H9 (cell line): ENCODE data around the gene SCGB1A1. TPM values are rescaled to one million over a fixed set of nuclear protein-coding genes. Genes with fewer than 3 reads are reported as not detected.
"Not testable (repeated sequence)": the region's sequence is repeated elsewhere in the genome, so short reads cannot be mapped to it uniquely, and the experiment has no call there.

Experiments used
- DNase-seq: peaks from one replicate; pipeline ENCODE4 v3.0.0-alpha.2; 2017
- H2AFZ ChIP-seq: one replicate; pipeline ENCODE4 v1.6.1; 2013; ENCODE audit warnings: mild to moderate bottlenecking, low read length, control low read depth, moderate library complexity
- H2AK5ac ChIP-seq: 2 replicates; pipeline ENCODE4 v1.6.1; 2013; ENCODE audit warnings: low read length, control low read depth, mixed read lengths; ENCODE audit not compliant: insufficient read length
- H2BK120ac ChIP-seq: one replicate; pipeline ENCODE4 v1.6.1; 2013; ENCODE audit warnings: low read depth, mild to moderate bottlenecking, low read length, control low read depth, inconsistent platforms; ENCODE audit not compliant: poor library complexity, severe bottlenecking
- H2BK12ac ChIP-seq: 2 replicates; pipeline ENCODE4 v1.6.1; 2013; ENCODE audit warnings: low read length, control low read depth, mixed read lengths, low read depth; ENCODE audit not compliant: insufficient read length
- H2BK15ac ChIP-seq: 2 replicates; pipeline ENCODE4 v1.6.1; 2013; ENCODE audit warnings: low read depth, low read length, control low read depth
- H2BK20ac ChIP-seq: one replicate; pipeline ENCODE4 v1.6.1; 2013; ENCODE audit warnings: low read depth, mild to moderate bottlenecking, low read length, control low read depth, inconsistent platforms; ENCODE audit not compliant: poor library complexity, severe bottlenecking
- H2BK5ac ChIP-seq: 2 replicates; pipeline ENCODE4 v1.6.1; 2013; ENCODE audit warnings: low read length, control low read depth, mixed read lengths; ENCODE audit not compliant: insufficient read length
- H3K14ac ChIP-seq: 2 replicates; pipeline ENCODE4 v1.6.1; 2013; ENCODE audit warnings: low read length, control low read depth; ENCODE audit not compliant: insufficient read depth
- H3K18ac ChIP-seq: 2 replicates; pipeline ENCODE4 v1.6.1; 2013; ENCODE audit warnings: low read depth, mild to moderate bottlenecking, mixed read lengths, low read length, control low read depth; ENCODE audit not compliant: insufficient read length
- H3K23ac ChIP-seq: 2 replicates; pipeline ENCODE4 v1.6.1; 2013; ENCODE audit warnings: low read length, control low read depth, mixed read lengths, low read depth; ENCODE audit not compliant: insufficient read length
- H3K23me2 ChIP-seq: 2 replicates; pipeline ENCODE4 v1.6.1; 2013; ENCODE audit warnings: low read depth, mild to moderate bottlenecking, mixed read lengths, low read length, control low read depth; ENCODE audit not compliant: insufficient read length, poor library complexity, severe bottlenecking
- H3K27ac ChIP-seq: 2 replicates; pipeline ENCODE4 v1.5.1; 2013; ENCODE audit warnings: low read length, control low read depth, mixed read lengths, low read depth; ENCODE audit not compliant: insufficient read length
- H3K27me3 ChIP-seq: 2 replicates; pipeline ENCODE4 v1.6.1; 2013; ENCODE audit warnings: low read length, control low read depth, inconsistent platforms; ENCODE audit not compliant: insufficient read depth
- H3K4ac ChIP-seq: 2 replicates; pipeline ENCODE4 v1.6.1; 2013; ENCODE audit warnings: low read depth, mild to moderate bottlenecking, control low read depth, inconsistent platforms, low read length, moderate library complexity
- H3K4me1 ChIP-seq: 2 replicates; pipeline ENCODE4 v1.6.1; 2013; ENCODE audit warnings: low read length, control low read depth, inconsistent platforms; ENCODE audit not compliant: insufficient read depth
- H3K4me2 ChIP-seq: 2 replicates; pipeline ENCODE4 v1.6.1; 2013; ENCODE audit warnings: low read length, control low read depth, mixed read lengths; ENCODE audit not compliant: insufficient read length, insufficient read depth
- H3K56ac ChIP-seq: 2 replicates; pipeline ENCODE4 v1.6.1; 2013; ENCODE audit warnings: low read depth, mild to moderate bottlenecking, mixed read lengths, low read length, control low read depth; ENCODE audit not compliant: insufficient read length
- H3K79me1 ChIP-seq: 2 replicates; pipeline ENCODE4 v1.6.1; 2013; ENCODE audit warnings: low read depth, mild to moderate bottlenecking, moderate library complexity, low read length, control low read depth, inconsistent platforms; ENCODE audit not compliant: insufficient read depth, poor library complexity, severe bottlenecking
- H3K79me2 ChIP-seq: 2 replicates; pipeline ENCODE4 v1.6.1; 2013; ENCODE audit warnings: low read length, control low read depth, inconsistent platforms; ENCODE audit not compliant: insufficient read depth
- H3K9ac ChIP-seq: 2 replicates; pipeline ENCODE4 v1.6.1; 2013; ENCODE audit warnings: low read length, control low read depth, mixed read lengths; ENCODE audit not compliant: insufficient read length; ENCODE audit errors: extremely low read depth
- H3K9me3 ChIP-seq: one replicate; pipeline ENCODE4 v1.6.1; 2013; ENCODE audit warnings: low read depth, low read length, inconsistent platforms; ENCODE audit not compliant: control insufficient read depth
- H3T11ph ChIP-seq: one replicate; pipeline ENCODE4 v1.6.1; 2013; ENCODE audit warnings: mild to moderate bottlenecking, low read length, control low read depth, inconsistent platforms
- H4K20me1 ChIP-seq: one replicate; pipeline ENCODE4 v1.6.1; 2013; ENCODE audit not compliant: control insufficient read depth, insufficient read length, insufficient read depth
- H4K5ac ChIP-seq: 2 replicates; pipeline ENCODE4 v1.6.1; 2013; ENCODE audit warnings: low read depth, mild to moderate bottlenecking, mixed read lengths, low read length, control low read depth; ENCODE audit not compliant: insufficient read length
- H4K8ac ChIP-seq: replicated peaks from 2 replicates; pipeline ENCODE4 v1.6.1; 2013; ENCODE audit warnings: low read length, control low read depth, mixed read lengths, low read depth; ENCODE audit not compliant: insufficient read length
- H4K91ac ChIP-seq: 2 replicates; pipeline ENCODE4 v1.6.1; 2013; ENCODE audit warnings: low read depth, mild to moderate bottlenecking, moderate library complexity, mixed read lengths, low read length, control low read depth; ENCODE audit not compliant: insufficient read length
- H3K27ac Mint-ChIP-seq, 3 experiments: 2 replicates in 2 of 3; 3 replicates in 1 of 3; pipeline ENCODE4 v1.8.0; 2020 to 2021; ENCODE audit warnings: mixed read lengths in 3 of 3, mild to moderate bottlenecking in 1 of 3, moderate library complexity in 1 of 3
- H3K27me3 Mint-ChIP-seq: 2 replicates; pipeline ENCODE4 v1.8.0; 2021; ENCODE audit warnings: low read depth, mild to moderate bottlenecking, moderate library complexity, mixed read lengths
- H3K36me3 Mint-ChIP-seq, 3 experiments: 2 replicates in 2 of 3; 3 replicates in 1 of 3; pipeline ENCODE4 v1.8.0; 2020 to 2021; ENCODE audit warnings: low read depth in 3 of 3, mixed read lengths in 3 of 3; ENCODE audit not compliant: insufficient read depth in 1 of 3
- H3K4me1 Mint-ChIP-seq, 2 experiments: 2 replicates each; pipeline ENCODE4 v1.8.0; 2020; ENCODE audit warnings: mixed read lengths in 2 of 2
- H3K4me3 Mint-ChIP-seq, 2 experiments: 2 replicates in 1 of 2; 3 replicates in 1 of 2; pipeline ENCODE4 v1.8.0; 2020 to 2021; ENCODE audit warnings: mild to moderate bottlenecking in 2 of 2, mixed read lengths in 2 of 2, moderate library complexity in 1 of 2
- H3K9me3 Mint-ChIP-seq, 2 experiments: 2 replicates in 1 of 2; 3 replicates in 1 of 2; pipeline ENCODE4 v1.8.0; 2020; ENCODE audit warnings: mild to moderate bottlenecking in 2 of 2, mixed read lengths in 2 of 2, moderate library complexity in 1 of 2
- WGBS: extraction: QIAGEN DNeasy Blood & Tissue Kit; methylation state at CpG from one replicate; pipeline ENCODE4 v1.1.7; 2013; ENCODE audit warnings: missing lambda C conversion rate, low lambda C conversion rate, mixed read lengths; ENCODE audit not compliant: insufficient read length; ENCODE audit errors: extremely low coverage; 5-methylcytosine and 5-hydroxymethylcytosine counted together
- total RNA-seq: library from RNA; stranded (reverse); gene quantifications from 2 replicates; pipeline ENCODE4 v1.2.1, GENCODE V29; 2021
- TF ChIP-seq, protein P1 (sequence below): fragments of 200-600 bp; sonication (generic); conservative IDR thresholded peaks from 3 replicates; pipeline ENCODE4 v1.8.0; 2021; ENCODE audit warnings: antibody characterized with exemption, mild to moderate bottlenecking

The SCGB1A1 gene
- total RNA-seq, 1 experiment from 2014 or later: not detected

DNA sequence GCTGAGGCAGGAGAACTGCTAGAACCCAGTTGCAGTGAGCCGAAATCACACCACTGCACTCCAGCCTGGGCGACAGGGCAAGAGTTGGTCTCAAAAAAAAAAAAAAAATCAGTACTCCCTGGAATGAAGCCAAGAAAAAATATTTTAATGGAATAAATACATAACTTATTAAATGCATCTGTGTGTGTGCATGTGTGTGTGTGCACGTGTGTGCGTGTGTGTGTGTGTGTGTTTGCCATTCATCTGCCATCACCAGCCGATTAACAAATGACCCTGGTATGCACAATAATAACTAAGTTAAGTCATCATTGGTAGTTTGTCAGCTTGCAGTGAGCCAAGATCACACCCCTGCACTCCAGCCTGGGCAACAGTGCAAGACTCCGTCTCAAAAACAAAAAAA is 35.0 kb upstream of the SCGB1A1 start:
- Histone ChIP-seq H3K14ac (no peak overlapping the region), H3K4me1 (no peaks in the 10 kb centered on the region), H2BK12ac (no peak overlapping the region), H4K91ac (no peak overlapping the region), H2AFZ (no peak overlapping the region), H3K23ac (no peak overlapping the region), H3K27ac (no peak overlapping the region), H3T11ph (no peak overlapping the region), H2BK5ac (no peak overlapping the region), H3K79me2 (no peaks in the 10 kb centered on the region), H3K27me3 (no peaks in the 10 kb centered on the region), H4K8ac (no peak overlapping the region), H3K18ac (no peak overlapping the region), H2BK120ac (no peak overlapping the region), H2AK5ac (no peak overlapping the region), H4K5ac (no peak overlapping the region), H3K4ac (no peak overlapping the region), H4K20me1 (no peaks in the 10 kb centered on the region), H3K23me2 (no peaks in the 10 kb centered on the region), H3K9me3 (no peaks in the 10 kb centered on the region), H3K9ac (no peak overlapping the region), H2BK15ac (no peak overlapping the region), H3K56ac (no peak overlapping the region), H3K4me2 (no peak overlapping the region), H2BK20ac (no peak overlapping the region), H3K79me1 (no peaks in the 10 kb centered on the region)
- Mint-ChIP-seq H3K4me1 (peaks cover 11 to 14% of the 10 kb centered on the region in 2 experiments), H3K36me3 (no peaks in the 10 kb centered on the region), H3K9me3 (no peaks in the 10 kb centered on the region), H3K27me3 (no peaks in the 10 kb centered on the region; the same call in 1 of the 2 replicates), H3K4me3 (no peak overlapping the region), H3K27ac (no peak overlapping the region)
- TF ChIP-seq, protein P1, sequence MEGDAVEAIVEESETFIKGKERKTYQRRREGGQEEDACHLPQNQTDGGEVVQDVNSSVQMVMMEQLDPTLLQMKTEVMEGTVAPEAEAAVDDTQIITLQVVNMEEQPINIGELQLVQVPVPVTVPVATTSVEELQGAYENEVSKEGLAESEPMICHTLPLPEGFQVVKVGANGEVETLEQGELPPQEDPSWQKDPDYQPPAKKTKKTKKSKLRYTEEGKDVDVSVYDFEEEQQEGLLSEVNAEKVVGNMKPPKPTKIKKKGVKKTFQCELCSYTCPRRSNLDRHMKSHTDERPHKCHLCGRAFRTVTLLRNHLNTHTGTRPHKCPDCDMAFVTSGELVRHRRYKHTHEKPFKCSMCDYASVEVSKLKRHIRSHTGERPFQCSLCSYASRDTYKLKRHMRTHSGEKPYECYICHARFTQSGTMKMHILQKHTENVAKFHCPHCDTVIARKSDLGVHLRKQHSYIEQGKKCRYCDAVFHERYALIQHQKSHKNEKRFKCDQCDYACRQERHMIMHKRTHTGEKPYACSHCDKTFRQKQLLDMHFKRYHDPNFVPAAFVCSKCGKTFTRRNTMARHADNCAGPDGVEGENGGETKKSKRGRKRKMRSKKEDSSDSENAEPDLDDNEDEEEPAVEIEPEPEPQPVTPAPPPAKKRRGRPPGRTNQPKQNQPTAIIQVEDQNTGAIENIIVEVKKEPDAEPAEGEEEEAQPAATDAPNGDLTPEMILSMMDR: no peak
- no CpG with 5 or more reads among the region's 6 CpGs for WGBS
- DNase-seq: no peak

DNA sequence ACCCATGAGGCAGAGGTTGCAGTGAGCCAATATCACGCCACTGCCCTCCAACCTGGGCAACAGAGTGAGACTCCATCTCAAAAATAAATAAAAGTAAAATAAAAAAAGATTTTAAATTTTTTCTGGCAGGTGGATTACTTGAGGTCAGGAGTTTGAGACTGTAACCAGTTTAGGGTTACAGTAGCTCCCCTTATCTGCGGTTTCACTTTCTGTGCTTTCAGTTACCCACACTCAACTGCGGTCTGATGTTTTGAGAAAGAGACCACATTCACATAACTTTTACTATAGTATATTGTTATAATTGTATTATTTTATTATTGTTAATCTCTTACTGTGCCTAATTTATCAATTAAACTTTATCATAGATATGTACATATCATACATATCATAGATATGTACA is 32.8 kb upstream of the SCGB1A1 start:
- not testable (repeated sequence) for H3T11ph ChIP-seq, H2AK5ac ChIP-seq, H4K8ac ChIP-seq, H3K27ac ChIP-seq, H2BK120ac ChIP-seq, H3K79me1 ChIP-seq, H3K9me3 Mint-ChIP-seq, H3K56ac ChIP-seq, H2AFZ ChIP-seq, H2BK20ac ChIP-seq, H2BK12ac ChIP-seq, H3K4me1 ChIP-seq, H3K4ac ChIP-seq, H3K79me2 ChIP-seq, H4K91ac ChIP-seq, H4K20me1 ChIP-seq, H3K4me2 ChIP-seq, H3K27ac Mint-ChIP-seq, H3K27me3 Mint-ChIP-seq, H3K36me3 Mint-ChIP-seq, H3K4me3 Mint-ChIP-seq, H3K9ac ChIP-seq, H2BK15ac ChIP-seq, H3K14ac ChIP-seq, H3K23ac ChIP-seq, H2BK5ac ChIP-seq, H4K5ac ChIP-seq, H3K27me3 ChIP-seq, H3K23me2 ChIP-seq, H3K9me3 ChIP-seq, DNase-seq, H3K18ac ChIP-seq
- no CpG with 5 or more reads among the region's 3 CpGs for WGBS
- H3K4me1 Mint-ChIP-seq: peaks cover 6 to 11% of the 10 kb centered on the region in 2 experiments
